GM19372 (cell line): ENCODE data around the gene PCYT1B.
"Not testable (repeated sequence)": the region's sequence is repeated elsewhere in the genome, so short reads cannot be mapped to it uniquely, and the experiment has no call there.

ENCODE experiments used
- ATAC-seq: cut with Tn5 transposase; IDR thresholded peaks from one replicate; pipeline ENCODE4 v1.9.1; 2021; ENCODE audit warnings: mild to moderate bottlenecking, low read depth, moderate library complexity; ENCODE audit not compliant: unreplicated experiment

Gene PCYT1B

DNA sequence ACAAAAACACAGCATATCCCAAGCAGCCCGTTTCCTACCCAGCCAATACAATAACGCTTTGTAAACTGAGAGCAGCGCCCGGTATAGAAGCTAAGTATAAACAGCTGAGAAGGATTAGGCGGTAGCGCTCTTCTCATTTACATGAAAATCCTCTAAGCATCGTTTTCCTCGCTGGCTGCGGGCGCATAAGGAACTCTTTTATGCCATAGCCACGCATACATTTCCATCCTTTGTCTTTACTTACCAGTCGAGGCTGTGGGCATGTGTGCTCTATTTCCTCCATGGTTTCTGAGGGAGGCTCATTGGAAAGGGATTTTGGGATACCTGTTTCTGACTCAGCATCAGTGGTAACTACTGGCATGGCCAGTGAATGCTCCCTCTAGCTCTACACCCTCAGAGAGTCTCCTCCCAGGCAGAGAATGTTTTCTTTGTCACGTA is 383 bp downstream of the PCYT1B start:
- ATAC-seq: no peak

DNA sequence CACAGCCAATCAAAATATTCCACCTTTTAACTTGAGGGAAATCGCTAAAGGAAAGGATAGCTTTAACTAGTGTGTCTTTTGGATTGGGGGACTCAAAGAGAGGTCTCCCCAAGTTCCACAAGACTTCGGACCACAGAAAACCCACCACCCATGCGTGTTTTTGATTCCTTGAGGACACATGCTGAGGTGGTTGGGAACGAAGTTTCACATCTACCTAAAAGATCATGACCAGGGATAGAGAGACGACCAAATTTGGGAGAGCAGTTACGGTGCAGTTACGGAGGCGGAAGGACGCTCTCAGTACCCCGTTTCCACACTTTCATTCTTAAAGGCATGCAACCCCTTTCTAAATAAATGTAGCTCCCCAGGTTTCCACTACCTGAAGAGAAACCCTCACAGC is 1.1 kb downstream of the PCYT1B start:
- no peak for ATAC-seq

DNA sequence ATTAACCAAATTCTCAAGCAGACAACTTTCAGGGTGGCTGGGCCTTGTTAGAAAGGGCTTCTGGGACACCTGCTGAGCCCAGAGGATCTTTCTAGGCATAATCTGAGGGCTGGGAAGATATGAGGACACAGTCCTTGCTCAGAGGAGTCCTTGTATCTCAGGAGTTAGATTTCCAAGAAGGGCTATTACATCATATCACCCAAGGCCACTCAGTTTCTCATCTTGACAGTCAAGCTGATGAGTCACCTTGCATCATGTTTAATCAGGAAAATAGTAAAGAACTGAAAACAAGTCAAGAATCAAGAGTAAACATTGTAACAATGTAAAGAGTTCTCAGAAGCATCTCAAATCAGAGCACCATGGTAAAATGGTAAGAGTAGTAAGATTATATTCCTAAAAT is 4.0 kb downstream of the PCYT1B start:
- no peak for ATAC-seq

DNA sequence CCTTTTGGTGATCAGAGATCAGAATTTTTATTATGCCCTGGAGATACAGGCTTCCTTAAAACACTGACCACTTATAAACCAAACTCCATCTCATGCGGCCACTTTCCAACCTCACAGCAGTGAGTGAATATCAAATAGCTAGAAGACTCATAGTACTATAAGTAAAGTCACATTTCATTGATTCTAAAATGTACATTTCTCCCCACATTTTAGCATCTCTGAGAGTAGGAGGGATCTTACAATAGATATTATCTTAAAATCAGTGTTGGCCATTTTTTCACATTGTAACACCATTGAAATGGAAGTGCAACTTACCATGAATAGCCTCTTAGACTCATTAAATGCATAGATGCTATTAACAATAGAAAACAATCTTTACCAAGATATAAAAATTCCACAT is 17.4 kb downstream of the PCYT1B start:
- no peak for ATAC-seq

DNA sequence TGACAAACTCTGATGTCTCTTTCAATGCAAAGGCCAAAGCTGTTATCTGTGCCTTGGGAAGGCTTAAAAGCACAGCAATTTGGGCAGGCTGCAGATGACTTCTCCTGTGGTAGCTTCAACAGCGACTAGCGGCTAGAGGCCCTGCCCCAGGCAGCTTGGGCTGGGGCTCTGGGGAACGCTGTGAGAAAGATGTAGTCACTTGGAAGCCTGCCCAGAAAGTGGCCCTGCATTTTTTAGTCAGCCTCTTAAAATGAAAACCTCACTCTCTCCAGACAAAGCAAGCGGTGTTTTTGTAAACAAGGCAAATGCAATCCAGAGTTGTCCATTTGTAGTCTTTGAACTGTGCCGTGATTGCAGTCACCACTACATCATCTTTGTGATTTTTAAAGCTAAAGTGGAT is 27.5 kb downstream of the PCYT1B start:
- no peak for ATAC-seq

DNA sequence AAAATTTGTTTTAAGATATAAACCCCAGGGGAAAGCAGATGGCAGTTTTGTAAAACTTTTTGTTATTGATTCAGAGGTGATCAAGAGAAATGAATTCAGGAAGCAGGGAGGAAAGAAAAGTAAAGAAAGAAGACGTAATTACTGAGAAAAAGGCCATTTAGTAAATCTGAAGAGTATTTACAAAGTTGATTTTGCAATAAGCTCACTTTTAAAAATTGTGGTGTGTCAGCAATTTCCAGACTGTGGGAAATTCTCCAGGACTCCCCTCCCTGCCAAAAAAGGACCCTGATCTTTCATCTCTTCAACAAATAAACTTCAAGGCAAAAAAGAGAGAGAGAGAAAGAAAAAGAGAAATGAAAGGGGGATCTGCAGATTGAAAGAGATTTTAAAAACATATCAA is 36.6 kb downstream of the PCYT1B start:
- ATAC-seq: no peak

DNA sequence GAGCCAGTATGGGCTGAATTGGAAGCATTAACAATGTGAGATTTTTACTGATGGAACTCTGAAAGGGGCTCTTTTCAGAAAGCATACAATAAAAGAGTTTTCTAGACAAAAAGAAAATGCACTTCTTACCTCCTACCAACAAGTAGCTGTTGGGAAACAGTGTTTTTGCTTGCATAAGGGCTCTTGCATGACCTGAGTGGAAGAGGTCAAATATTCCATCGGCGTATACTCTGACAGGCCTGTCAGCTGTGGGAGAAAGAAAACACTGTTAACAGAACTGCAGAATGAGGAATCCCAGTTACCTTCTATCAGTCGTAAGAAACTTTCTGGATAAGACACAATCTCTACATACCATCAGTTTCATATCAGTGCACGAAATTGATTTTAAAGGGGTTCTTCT is 39.5 kb downstream of the PCYT1B start:
- no peak for ATAC-seq

DNA sequence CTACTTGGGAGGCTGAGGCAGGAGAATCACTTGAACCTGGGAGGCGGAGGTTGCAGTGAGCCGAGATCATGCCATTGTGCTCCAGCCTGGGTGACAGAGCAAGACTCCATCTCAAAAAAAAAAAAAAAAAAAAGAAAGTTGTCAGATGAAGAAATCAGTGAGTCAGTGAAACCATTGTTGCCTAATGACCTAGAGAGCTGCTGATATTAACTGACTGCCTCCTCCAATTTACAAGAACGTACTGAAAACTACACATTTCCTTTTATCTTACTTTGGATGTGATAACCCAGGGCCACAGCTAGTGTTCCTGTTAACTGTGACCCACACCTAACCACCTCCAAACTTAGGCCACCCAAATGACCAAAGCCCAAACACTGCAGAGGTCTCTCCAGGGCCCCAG is 41.2 kb downstream of the PCYT1B start:
- ATAC-seq: not testable (repeated sequence)

DNA sequence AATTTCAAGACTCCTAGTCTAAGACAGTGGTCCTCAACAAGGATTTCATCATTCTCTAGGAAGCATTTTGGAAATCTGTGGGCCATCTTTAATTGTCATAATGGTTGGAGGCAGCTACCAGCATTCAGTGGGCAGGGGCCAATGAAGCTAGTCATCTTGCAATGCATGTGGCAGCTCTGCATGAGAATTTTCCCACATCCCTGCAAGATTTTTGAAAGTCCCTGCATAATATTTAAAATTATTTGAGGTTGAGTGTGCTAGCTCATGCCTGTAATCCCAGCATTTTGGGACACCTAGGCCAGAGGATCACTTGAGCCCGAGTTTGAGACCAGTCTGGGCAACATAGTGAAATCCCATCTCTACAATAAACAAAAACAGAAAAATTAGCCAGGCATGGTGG is 44.0 kb downstream of the PCYT1B start:
- no peak for ATAC-seq

DNA sequence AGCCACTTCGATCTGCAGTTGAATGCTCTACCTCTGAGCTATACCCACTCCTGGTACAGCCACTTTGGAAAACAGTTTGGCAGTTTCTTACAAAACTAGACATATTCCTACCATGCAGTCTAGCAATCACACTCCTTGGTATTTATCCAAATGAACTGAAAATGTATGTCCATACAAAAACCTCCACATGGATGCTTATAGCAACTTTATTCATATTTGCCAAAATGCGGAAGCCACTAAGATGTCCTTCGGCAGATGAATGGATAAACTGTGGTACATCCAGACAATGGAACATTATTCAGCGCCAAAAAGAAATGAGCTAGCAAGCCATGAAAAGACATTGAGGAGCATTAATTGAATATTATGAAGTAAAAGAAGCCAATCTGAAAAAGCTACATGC is 45.3 kb downstream of the PCYT1B start:
- no peak for ATAC-seq

DNA sequence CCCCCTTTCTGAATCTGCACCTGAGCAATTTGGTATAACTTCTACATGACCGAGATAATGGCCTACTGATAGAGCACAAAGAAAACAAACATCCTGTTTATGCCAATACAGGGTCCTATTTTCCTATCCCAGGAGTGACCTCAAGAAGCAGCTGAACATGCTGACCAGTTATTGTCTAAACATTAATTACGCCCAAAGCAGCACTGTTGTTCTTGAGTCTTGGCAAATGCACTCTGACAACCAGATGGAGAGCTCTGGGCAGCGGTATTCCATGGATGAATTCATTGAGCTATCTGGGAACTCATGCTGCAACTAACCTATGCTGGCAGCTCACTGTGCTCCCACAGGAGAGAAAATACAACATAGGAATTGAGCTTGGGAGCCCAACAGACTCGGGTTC is 52.6 kb downstream of the PCYT1B start:
- ATAC-seq: no peak

DNA sequence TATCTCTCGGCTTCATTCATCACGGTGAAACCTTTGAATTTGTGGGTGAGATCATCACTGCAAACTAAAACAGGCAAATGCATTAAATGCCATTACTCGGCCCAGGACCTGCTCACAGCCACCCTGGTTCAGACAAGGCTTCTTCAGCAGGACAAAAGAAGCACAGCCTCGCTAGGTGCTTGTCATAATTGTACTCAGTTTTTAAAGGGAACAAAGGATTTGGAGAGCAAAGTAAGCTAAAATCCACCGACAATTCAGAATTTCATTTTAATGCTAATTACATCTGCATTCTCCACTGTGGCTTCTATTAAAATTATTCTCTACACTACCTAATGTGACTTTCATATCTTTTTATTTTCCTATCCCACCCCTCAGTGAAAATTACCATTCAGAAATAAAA is 57.0 kb downstream of the PCYT1B start:
- ATAC-seq: no peak

DNA sequence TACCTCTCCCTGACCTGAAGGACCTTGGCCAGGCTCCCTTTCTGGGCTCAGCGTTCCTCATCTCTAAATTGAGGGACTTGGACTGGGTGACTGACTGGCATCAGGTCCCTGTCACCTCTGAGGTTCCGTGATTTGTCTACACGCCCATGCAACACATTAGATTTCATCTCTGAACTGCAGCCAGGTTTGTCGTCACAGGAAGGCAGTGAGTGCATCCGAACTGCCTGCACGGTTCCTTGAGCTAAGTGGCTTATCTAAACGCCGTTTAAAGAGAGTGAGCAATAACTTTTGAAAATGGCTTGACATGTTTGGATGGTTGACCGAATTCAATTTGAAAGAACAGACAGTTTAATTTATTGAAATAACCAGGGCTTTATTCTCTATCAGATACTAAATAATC is 70.1 kb downstream of the PCYT1B start:
- no peak for ATAC-seq

DNA sequence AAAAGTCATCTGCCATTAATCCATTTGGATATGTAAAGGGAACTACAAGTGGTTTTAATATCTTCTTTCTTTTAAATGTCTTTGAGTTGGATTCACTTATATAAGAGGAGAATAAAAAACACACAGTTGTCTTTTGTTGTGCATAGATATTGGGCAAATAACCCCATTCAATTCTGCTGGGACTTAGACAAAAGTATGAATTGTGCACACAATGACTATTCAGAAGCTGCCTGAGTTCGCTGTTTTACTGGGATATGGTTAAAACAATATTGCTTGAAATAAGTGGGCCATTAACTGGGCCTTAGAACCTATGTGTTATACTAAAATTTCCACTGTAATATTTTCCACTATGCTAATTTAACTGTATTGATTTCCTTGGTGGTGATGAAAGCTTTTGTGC is 71.7 kb downstream of the PCYT1B start:
- ATAC-seq: no peak

DNA sequence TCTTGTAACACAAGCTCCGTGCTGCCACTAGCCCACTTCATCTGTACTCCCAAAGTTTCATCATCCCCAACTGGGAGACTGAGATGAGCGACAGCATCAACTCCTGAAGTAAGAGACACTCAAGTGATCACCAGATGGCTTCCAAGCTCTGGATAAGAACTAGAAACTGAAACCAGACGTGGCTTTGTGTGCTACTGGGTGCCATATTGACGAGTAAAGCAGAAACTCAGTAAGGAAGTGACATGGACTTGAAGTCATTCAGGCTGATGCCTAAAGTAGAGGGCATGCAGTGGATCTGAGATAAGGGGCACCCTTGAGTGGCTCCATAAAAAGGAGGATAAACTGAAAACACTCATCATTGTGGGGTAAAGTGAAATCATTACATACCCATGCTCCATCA is 72.4 kb downstream of the PCYT1B start:
- no peak for ATAC-seq

DNA sequence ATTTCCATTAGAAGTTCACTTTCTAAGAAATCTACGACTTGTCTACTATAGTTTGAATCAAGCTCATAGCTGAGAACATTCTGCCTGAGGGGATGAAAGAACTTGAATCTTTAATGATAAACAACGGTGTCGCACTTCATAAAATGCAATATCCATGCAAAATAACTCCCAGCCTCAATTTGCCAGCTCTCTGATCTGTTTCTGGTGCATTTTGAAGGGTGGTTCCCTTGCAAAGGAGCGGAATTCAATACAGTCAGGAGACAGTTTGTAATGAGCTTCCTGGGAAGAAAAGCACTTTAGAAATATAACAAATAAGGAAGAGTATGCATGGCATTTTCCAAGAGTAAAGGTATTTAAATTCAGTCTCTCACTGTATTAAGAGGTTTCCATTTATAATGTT is 80.0 kb downstream of the PCYT1B start:
- ATAC-seq: no peak

DNA sequence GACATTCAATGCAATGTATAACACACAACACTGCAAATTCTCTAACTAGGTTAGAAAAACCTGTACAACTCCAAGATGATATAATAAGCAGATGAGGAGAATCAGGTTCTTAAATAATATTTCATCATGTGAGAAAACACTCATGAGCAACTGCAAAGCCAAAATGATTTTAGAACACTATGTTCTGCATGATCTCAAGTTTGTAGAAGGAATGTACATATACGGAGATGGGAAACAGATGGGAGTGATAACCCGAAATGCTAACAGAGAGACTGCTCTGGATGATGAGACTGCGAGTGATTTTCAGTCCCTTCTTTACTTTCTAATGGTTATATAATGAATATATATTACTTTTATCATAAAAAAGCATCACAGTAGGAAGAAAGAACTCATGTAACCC is 80.9 kb downstream of the PCYT1B start:
- no peak for ATAC-seq

DNA sequence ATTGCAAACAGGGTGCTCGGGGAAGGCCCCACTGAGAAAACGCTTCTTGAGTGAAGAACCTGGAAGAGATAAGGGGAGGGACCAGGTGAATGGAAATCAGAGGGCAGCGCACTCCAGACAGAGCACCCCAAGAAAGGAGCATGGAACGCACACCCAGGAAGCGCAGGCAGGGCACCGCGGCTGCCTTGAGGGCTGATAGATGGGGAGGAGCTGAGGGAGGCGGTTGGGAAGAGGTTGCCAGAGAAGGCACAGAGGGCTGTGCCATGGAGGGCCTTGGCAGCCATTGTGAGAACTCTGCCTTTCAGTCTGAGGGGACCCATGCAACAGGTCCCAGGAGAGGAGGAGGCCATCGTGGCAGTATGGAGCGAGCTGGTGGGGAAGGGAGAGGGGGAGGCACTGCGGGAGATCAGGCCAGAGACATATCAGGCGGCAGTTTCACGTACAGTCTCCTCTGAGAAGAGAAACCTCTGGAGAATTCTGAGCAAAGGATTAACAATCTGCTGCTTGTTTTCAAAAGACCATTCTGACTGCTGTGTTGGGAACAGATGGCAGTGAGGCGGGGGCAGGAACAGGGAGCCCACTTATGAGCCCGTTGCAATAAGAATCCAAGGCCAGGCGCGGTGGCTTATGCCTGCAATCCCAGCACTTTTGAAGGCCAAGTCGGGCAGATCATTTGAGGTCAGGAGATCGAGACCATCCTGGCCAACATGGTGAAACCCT is 83.7 kb downstream of the PCYT1B start:
- no peak for ATAC-seq

DNA sequence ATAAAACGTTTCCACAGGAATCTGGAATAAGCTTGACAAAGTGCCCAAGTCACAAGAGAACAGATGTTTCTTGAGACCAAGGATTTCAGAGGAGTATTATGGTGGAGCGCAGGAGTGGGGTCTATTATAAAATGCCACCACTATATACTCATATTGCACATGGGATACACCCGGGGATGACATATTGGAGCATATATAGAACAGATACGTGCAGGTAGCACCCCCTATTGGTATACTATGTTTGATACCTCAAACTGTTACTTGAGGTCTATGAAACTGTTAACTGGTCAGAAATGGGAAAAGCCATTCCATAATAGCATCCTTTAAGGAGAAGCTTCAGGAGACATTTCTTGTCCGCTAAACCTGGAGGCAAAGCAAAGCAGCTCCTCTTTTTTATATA is 86.0 kb downstream of the PCYT1B start:
- peak; percentile 54 for ATAC-seq

DNA sequence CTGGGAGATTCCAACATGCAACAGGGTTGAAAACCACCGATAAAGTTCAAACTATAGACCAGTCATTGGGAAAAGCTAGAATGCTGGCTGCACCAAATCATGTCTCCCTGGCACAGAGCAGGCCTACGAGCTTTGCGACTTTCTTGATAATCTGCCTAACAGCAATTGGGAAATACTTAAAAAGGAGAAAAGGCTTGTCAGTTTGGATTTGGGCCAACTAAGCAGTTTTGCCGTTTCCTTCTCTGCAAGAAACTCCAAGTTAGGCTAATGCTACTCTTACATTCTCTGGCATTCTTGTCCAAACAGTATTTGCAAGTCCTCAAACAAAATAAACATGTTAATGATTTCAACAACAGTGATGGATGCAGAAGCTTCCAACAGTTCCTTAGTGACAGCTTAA is 94.1 kb downstream of the PCYT1B start:
- ATAC-seq: no peak

DNA sequence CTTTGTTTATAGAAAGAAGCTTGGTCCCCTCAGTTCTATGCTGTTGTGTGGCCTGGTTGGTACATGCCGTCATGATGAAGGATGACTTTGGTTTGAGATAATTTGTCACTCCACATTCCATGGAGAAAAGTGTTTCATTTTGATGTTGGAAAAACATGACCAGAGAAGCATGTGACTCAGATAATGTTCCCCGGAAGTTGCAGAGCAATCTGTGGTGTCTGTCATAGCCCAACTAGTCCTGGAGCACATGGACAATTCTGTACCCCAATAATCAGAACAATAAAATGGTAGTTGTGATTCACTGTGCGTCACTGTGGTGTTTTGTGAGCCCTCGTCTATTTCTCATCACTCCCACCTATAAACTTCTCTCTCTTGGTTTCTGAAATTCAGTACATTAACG is 97.0 kb downstream of the PCYT1B start:
- no peak for ATAC-seq

DNA sequence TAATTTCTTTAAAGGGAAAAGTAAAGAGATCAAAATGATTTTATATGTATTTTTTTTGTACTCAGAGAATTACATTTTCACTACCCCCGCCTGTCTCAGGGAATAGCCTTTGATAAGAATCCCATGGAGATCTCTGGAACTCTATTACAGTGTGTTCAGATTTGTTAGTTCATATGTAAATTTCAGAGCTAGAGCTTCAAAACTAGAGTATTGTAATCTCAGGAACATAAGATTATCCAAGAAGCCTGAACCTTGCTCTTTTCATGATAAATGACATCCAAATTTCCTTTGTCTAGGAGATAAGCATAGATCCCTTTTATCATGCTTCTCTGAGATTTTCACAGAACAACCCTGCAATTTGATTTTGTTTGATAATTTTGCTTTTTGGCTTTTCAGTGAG is 99.2 kb downstream of the PCYT1B start:
- ATAC-seq: no peak

DNA sequence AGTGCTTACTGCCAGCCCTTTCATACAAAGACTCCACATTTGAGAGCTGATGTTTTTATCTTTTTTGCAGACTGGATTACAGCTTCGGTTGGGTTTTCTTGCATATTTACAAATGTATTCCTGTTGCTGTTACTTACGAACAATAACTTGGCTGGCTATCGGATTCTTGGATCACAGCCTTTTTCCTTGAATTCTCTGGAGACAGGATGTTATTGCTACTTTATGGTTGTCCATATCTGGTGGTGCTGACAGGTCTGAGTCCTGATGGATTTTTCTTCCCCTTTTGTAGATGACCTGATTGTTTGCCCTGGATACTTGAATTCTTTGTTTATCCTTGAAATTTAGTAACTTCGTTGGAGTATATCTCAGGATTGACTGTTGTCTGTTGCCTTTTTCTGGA is 104.4 kb downstream of the PCYT1B start:
- ATAC-seq: no peak
